Gastroesophageal sphincter (tissue), 4 donors: Measurements from ENCODE around the gene EPB41L4B. TPM values are rescaled to one million over a fixed set of nuclear protein-coding genes. Genes with fewer than 3 reads are reported as not detected.

Source experiments
- ATAC-seq: fragments of 150-250 bp; one replicate; pipeline ENCODE4 v1.9.1; 2016; ENCODE audit warnings: mild to moderate bottlenecking, moderate library complexity
- H3K27ac ChIP-seq, 4 donors: fragments of 200-600 bp; sonication (generic) in 3 of 4; 1 replicate in 3 of 4; 2 replicates in 1 of 4; pipeline ENCODE4 v1.5.1; 2016 to 2019
- H3K27me3 ChIP-seq: fragments of 200-600 bp; sonication (generic); one replicate; pipeline ENCODE4 v1.5.1; 2019
- H3K36me3 ChIP-seq, 2 donors: fragments of 200-600 bp; sonication (generic); one replicate each; pipeline ENCODE4 v1.5.1; 2019; ENCODE audit warnings: control low read depth in 1 of 2
- H3K4me1 ChIP-seq, 3 donors: fragments of 200-600 bp; sonication (generic); 1 replicate in 2 of 3; 2 replicates in 1 of 3; pipeline ENCODE4 v1.5.1; 2016 to 2019; ENCODE audit warnings: control low read depth in 2 of 3
- H3K4me3 ChIP-seq, 2 donors: fragments of 200-600 bp; sonication (generic); one replicate each; pipeline ENCODE4 v1.5.1; 2019; ENCODE audit warnings: mild to moderate bottlenecking in 1 of 2, moderate library complexity in 1 of 2
- H3K9me3 ChIP-seq, 3 donors: fragments of 200-600 bp; sonication (generic); one replicate each; pipeline ENCODE4 v1.5.1; 2017 to 2019; ENCODE audit warnings: control low read depth in 2 of 3
- CTCF ChIP-seq, 4 experiments: fragments of 200-600 bp in 2 of 4; fragments of 450-650 bp in 2 of 4; sonication (generic) in 1 of 4; IDR thresholded peaks; one replicate each; pipeline ENCODE4 v1.5.1; 2017 to 2019; ENCODE audit warnings: antibody characterized with exemption in 4 of 4, mild to moderate bottlenecking in 2 of 4, moderate library complexity in 2 of 4
- EP300 ChIP-seq: sonication (generic); formaldehyde crosslinking; IDR thresholded peaks from one replicate; pipeline ENCODE4 v1.6.1; 2017; ENCODE audit warnings: antibody characterized with exemption, mild to moderate bottlenecking
- POLR2A ChIP-seq, 2 donors: fragments of 450-650 bp; IDR thresholded peaks; one replicate each; pipeline ENCODE4 v1.6.1; 2017; ENCODE audit warnings: antibody characterized with exemption in 2 of 2, mild to moderate bottlenecking in 2 of 2, moderate library complexity in 1 of 2
- POLR2AphosphoS5 ChIP-seq: sonication (generic); formaldehyde crosslinking; IDR thresholded peaks from one replicate; pipeline ENCODE4 v1.6.1; 2017; ENCODE audit warnings: antibody characterized with exemption
- whole genome bisulfite sequencing, 2 donors: methylation state at CpG; one replicate each; pipeline ENCODE4 v1.1.5; 2018; ENCODE audit warnings: low coverage in 1 of 2; 5-methylcytosine and 5-hydroxymethylcytosine counted together
- total RNA-seq, 4 donors: library from RNA; depleted of rRNA; stranded (reverse); fragments of >200 nt; gene quantifications; one replicate each; pipeline ENCODE4 v1.1.0, GENCODE V29; 2016

Gene EPB41L4B
- total RNA-seq, 4 donors from 2014 or later, result 1.2 to 1.7 (median 1.4) TPM; not detected in 1

GRCh38 chr9:109158651-109159050, 162.2 kb downstream of the EPB41L4B start:
- Histone ChIP-seq H3K9me3 (peaks cover 0 to 3% (median 0%) of the 10 kb centered on the region in 3 donors), H3K27me3 (no peaks in the 10 kb centered on the region), H3K27ac (no peak overlapping the region), H3K4me3 (no peak overlapping the region), H3K36me3 (no peaks in the 10 kb centered on the region), H3K4me1 (no peaks in the 10 kb centered on the region)
- TF ChIP-seq EP300, result no peak
- no peak for TF ChIP-seq CTCF (IDR thresholded peaks at IDR 0.05)
- no peak for TF ChIP-seq POLR2A (IDR thresholded peaks at IDR 0.05)
- no peak for TF ChIP-seq POLR2AphosphoS5
- ATAC-seq, result no peak

- H3K9me3 ChIP-seq, result peaks cover 0 to 12% (median 0%) of the 10 kb centered on the region in 3 donors
- H3K36me3 ChIP-seq, result no peaks in the 10 kb centered on the region
- no peak overlapping the region for H3K4me3 ChIP-seq
- TF ChIP-seq POLR2AphosphoS5 (no peak), EP300 (no peak), CTCF (IDR thresholded peaks at IDR 0.05) (no peak), POLR2A (IDR thresholded peaks at IDR 0.05) (no peak)
- no peaks in the 10 kb centered on the region for H3K4me1 ChIP-seq
- no peak for ATAC-seq
- 77 to 90% methylated on average over 5 to 7 of the region's 8 CpGs for WGBS, 2 donors
- no peaks in the 10 kb centered on the region for H3K27me3 ChIP-seq
- no peak overlapping the region for H3K27ac ChIP-seq
These were observed 164.2 kb downstream of the EPB41L4B start for GRCh38 chr9:109156708-109157107.

GRCh38 chr9:109150925-109151545, 169.8 kb downstream of the EPB41L4B start:
- H3K9me3 ChIP-seq, result peaks cover 0 to 12% (median 0%) of the 10 kb centered on the region in 3 donors
- no peak for ATAC-seq
- no peaks in the 10 kb centered on the region for H3K4me1 ChIP-seq
- H3K36me3 ChIP-seq, result no peaks in the 10 kb centered on the region
- H3K27me3 ChIP-seq, result no peaks in the 10 kb centered on the region
- 100% methylated on average over 1 to 2 of the region's 3 CpGs for WGBS, 2 donors
- no peak for TF ChIP-seq POLR2AphosphoS5
- no peak for TF ChIP-seq EP300
- TF ChIP-seq CTCF (IDR thresholded peaks at IDR 0.05), result no peak
- TF ChIP-seq POLR2A (IDR thresholded peaks at IDR 0.05), result no peak
- no peak overlapping the region for H3K4me3 ChIP-seq
- H3K27ac ChIP-seq, result no peak overlapping the region

- Histone ChIP-seq H3K4me1 (no peaks in the 10 kb centered on the region), H3K27ac (no peak overlapping the region), H3K36me3 (no peaks in the 10 kb centered on the region), H3K9me3 (peaks cover 0 to 12% (median 0%) of the 10 kb centered on the region in 3 donors), H3K27me3 (no peaks in the 10 kb centered on the region), H3K4me3 (no peak overlapping the region)
- 89 to 94% methylated on average over 3 to 4 of the region's 4 CpGs for WGBS, 2 donors
- ATAC-seq, result no peak
- TF ChIP-seq POLR2A (IDR thresholded peaks at IDR 0.05), result no peak
- TF ChIP-seq POLR2AphosphoS5, result no peak
- TF ChIP-seq EP300, result no peak
- no peak for TF ChIP-seq CTCF (IDR thresholded peaks at IDR 0.05)
These were observed 171.1 kb downstream of the EPB41L4B start for GRCh38 chr9:109149722-109150121.

- TF ChIP-seq POLR2AphosphoS5 (no peak), EP300 (no peak), CTCF (IDR thresholded peaks at IDR 0.05) (no peak), POLR2A (IDR thresholded peaks at IDR 0.05) (no peak)
- no peak for ATAC-seq
- 78 to 92% methylated on average over 2 to 5 of the region's 5 CpGs for WGBS, 2 donors
These were observed 171.8 kb downstream of the EPB41L4B start for GRCh38 chr9:109149089-109149488.

More at GRCh38 chr9:109149089-109149488, 171.8 kb downstream of the EPB41L4B start:
- Histone ChIP-seq H3K4me3 (no peak overlapping the region), H3K27me3 (no peaks in the 10 kb centered on the region), H3K27ac (no peak overlapping the region), H3K9me3 (peaks cover 0 to 12% (median 0%) of the 10 kb centered on the region in 3 donors), H3K36me3 (no peaks in the 10 kb centered on the region), H3K4me1 (no peaks in the 10 kb centered on the region)
